Measurements from ENCODE around the gene LRRN2.
"Not testable (repeated sequence)": the region's sequence is repeated elsewhere in the genome, so short reads cannot be mapped to it uniquely, and the experiment has no call there.

Gene LRRN2

GRCh38 chr1:204658295-204658694 is 27.2 kb downstream of the LRRN2 start:
- DNase-seq = no peak

GRCh38 chr1:204653590-204654340 is 31.8 kb downstream of the LRRN2 start:
- no peak for DNase-seq

- DNase-seq = no peak
Observed at GRCh38 chr1:204652497-204652896, 33.0 kb downstream of the LRRN2 start.

GRCh38 chr1:204651843-204652421 is 33.6 kb downstream of the LRRN2 start:
- no peak for DNase-seq

GRCh38 chr1:204650911-204651570 is 34.5 kb downstream of the LRRN2 start:
- no peak for DNase-seq

GRCh38 chr1:204649721-204650521 is 35.6 kb downstream of the LRRN2 start:
- no peak for DNase-seq

- no peak for DNase-seq
Observed at GRCh38 chr1:204648576-204648975, 37.0 kb downstream of the LRRN2 start.

- DNase-seq = no peak
Observed at GRCh38 chr1:204647805-204648153, 37.8 kb downstream of the LRRN2 start.

- DNase-seq = no peak
Observed at GRCh38 chr1:204647114-204647804, 38.3 kb downstream of the LRRN2 start.

GRCh38 chr1:204645666-204646065 is 39.9 kb downstream of the LRRN2 start:
- DNase-seq = no peak

GRCh38 chr1:204645251-204645650 is 40.3 kb downstream of the LRRN2 start:
- no peak for DNase-seq

- DNase-seq = no peak
Observed at GRCh38 chr1:204643503-204643902, 42.0 kb downstream of the LRRN2 start.

GRCh38 chr1:204641936-204642335 is 43.6 kb downstream of the LRRN2 start:
- no peak for DNase-seq

- no peak for DNase-seq
Observed at GRCh38 chr1:204641455-204641854, 44.1 kb downstream of the LRRN2 start.

- DNase-seq = no peak
Observed at GRCh38 chr1:204640578-204640977, 45.0 kb downstream of the LRRN2 start.

GRCh38 chr1:204634260-204634910 is 51.2 kb downstream of the LRRN2 start:
- no peak for DNase-seq

- peak; percentile 30 for DNase-seq
Observed at GRCh38 chr1:204633665-204634064, 51.9 kb downstream of the LRRN2 start.

- no peak for DNase-seq
Observed at GRCh38 chr1:204630132-204630905, 55.2 kb downstream of the LRRN2 start.

- DNase-seq = not testable (repeated sequence)
Observed at GRCh38 chr1:204629459-204629858, 56.1 kb downstream of the LRRN2 start.

GRCh38 chr1:204628868-204629267 is 56.7 kb downstream of the LRRN2 start:
- no peak for DNase-seq

- no peak for DNase-seq
Observed at GRCh38 chr1:204627436-204627835, 58.1 kb downstream of the LRRN2 start.
